ENCODE measurements around the gene PRKCA. TPM values are rescaled to one million over a fixed set of nuclear protein-coding genes. Genes with fewer than 3 reads are reported as not detected.
A peak's percentile ranks its signal among the peaks of the same experiment; 100 is the strongest.

The PRKCA gene
- total and polyA plus RNA-seq, 4 donors: 3.0 to 14.1 (median 5.4) TPM

GRCh38 chr17:66373079-66373478 is 70.7 kb downstream of the PRKCA start:
- H3K9ac ChIP-seq (ENCODE audit: low read depth in 1 of 2, low read length in 2 of 2): no peak overlapping the region
- no peaks in the 10 kb centered on the region for H3K9me3 ChIP-seq (ENCODE audit: control insufficient read depth in 4 of 4, low read length in 3 of 4)
- TF ChIP-seq FOXA1 (IDR thresholded peaks at IDR 0.05) (no peak), JUND (IDR thresholded peaks at IDR 0.05) (no peak), HNF4A (conservative IDR thresholded peaks at IDR 0.05) (no peak), HNF4G (IDR thresholded peaks at IDR 0.05) (no peak), EGR1 (IDR thresholded peaks at IDR 0.05; ENCODE audit: low read depth in 2 of 2) (no peak)
- H3K36me3 ChIP-seq (ENCODE audit: control insufficient read depth in 4 of 4, insufficient read depth in 3 of 4, low read depth in 1 of 4, low read length in 3 of 4): no peaks in the 10 kb centered on the region
- no peak overlapping the region for H3K4me3 ChIP-seq (ENCODE audit: low read depth in 1 of 3, low read length in 3 of 3)
- DNase-seq (ENCODE audit: low spot score): no peak
- H3K27ac ChIP-seq (ENCODE audit: low read depth in 1 of 2, low read length in 2 of 2): no peak overlapping the region
- 95% methylated on average over 3 of the region's 3 CpGs for WGBS
- no peaks in the 10 kb centered on the region for H3K27me3 ChIP-seq (ENCODE audit: control insufficient read depth in 4 of 4, insufficient read depth in 4 of 4, low read length in 3 of 4)
- H3K4me1 ChIP-seq (ENCODE audit: control insufficient read depth in 4 of 4, insufficient read depth in 4 of 4, low read length in 3 of 4): peaks cover 0 to 10% (median 4%) of the 10 kb centered on the region in 4 donors

GRCh38 chr17:66373944-66374817 is 71.8 kb downstream of the PRKCA start:
- TF ChIP-seq RAD21 (IDR thresholded peaks at IDR 0.05): peak in 1 of 2 donors; percentile 3
- TF ChIP-seq, protein P1, sequence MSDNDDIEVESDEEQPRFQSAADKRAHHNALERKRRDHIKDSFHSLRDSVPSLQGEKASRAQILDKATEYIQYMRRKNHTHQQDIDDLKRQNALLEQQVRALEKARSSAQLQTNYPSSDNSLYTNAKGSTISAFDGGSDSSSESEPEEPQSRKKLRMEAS (IDR thresholded peaks at IDR 0.05): no peak
- WGBS: 76% methylated on average over 18 of the region's 18 CpGs
- DNase-seq (ENCODE audit: low spot score): no peak
- H3K9me3 ChIP-seq (ENCODE audit: control insufficient read depth in 4 of 4, low read length in 3 of 4): no peaks in the 10 kb centered on the region
- H3K4me3 ChIP-seq (ENCODE audit: low read depth in 1 of 3, low read length in 3 of 3): no peak overlapping the region
- H3K36me3 ChIP-seq (ENCODE audit: control insufficient read depth in 4 of 4, insufficient read depth in 3 of 4, low read depth in 1 of 4, low read length in 3 of 4): no peaks in the 10 kb centered on the region
- no peak overlapping the region for H3K9ac ChIP-seq (ENCODE audit: low read depth in 1 of 2, low read length in 2 of 2)
- no peak overlapping the region for H3K27ac ChIP-seq (ENCODE audit: low read depth in 1 of 2, low read length in 2 of 2)
- H3K4me1 ChIP-seq (ENCODE audit: control insufficient read depth in 4 of 4, insufficient read depth in 4 of 4, low read length in 3 of 4): peaks cover 0 to 10% (median 4%) of the 10 kb centered on the region in 4 donors
- H3K27me3 ChIP-seq (ENCODE audit: control insufficient read depth in 4 of 4, insufficient read depth in 4 of 4, low read length in 3 of 4): no peaks in the 10 kb centered on the region

- Histone ChIP-seq H3K36me3 (ENCODE audit: control insufficient read depth in 4 of 4, insufficient read depth in 3 of 4, low read depth in 1 of 4, low read length in 3 of 4) (no peaks in the 10 kb centered on the region), H3K9me3 (ENCODE audit: control insufficient read depth in 4 of 4, low read length in 3 of 4) (no peaks in the 10 kb centered on the region), H3K4me3 (ENCODE audit: low read depth in 1 of 3, low read length in 3 of 3) (no peak overlapping the region), H3K9ac (ENCODE audit: low read depth in 1 of 2, low read length in 2 of 2) (no peak overlapping the region), H3K27me3 (ENCODE audit: control insufficient read depth in 4 of 4, insufficient read depth in 4 of 4, low read length in 3 of 4) (no peaks in the 10 kb centered on the region), H3K4me1 (ENCODE audit: control insufficient read depth in 4 of 4, insufficient read depth in 4 of 4, low read length in 3 of 4) (peaks cover 0 to 3% (median 1%) of the 10 kb centered on the region in 4 donors), H3K27ac (ENCODE audit: low read depth in 1 of 2, low read length in 2 of 2) (no peak overlapping the region)
- no peak for TF ChIP-seq EGR1 (IDR thresholded peaks at IDR 0.05; ENCODE audit: low read depth in 2 of 2)
- no peak for TF ChIP-seq HNF4G (IDR thresholded peaks at IDR 0.05)
- no peak for TF ChIP-seq GABPA (IDR thresholded peaks at IDR 0.05 in 1 of 2, conservative IDR thresholded peaks at IDR 0.05 in 1 of 2)
- TF ChIP-seq FOXA1 (IDR thresholded peaks at IDR 0.05): no peak
- TF ChIP-seq SP1 (IDR thresholded peaks at IDR 0.05): no peak
- no peak for TF ChIP-seq TAF1 (conservative IDR thresholded peaks at IDR 0.05)
- no peak for TF ChIP-seq JUND (IDR thresholded peaks at IDR 0.05)
- DNase-seq (ENCODE audit: low spot score): no peak
- WGBS: 87% methylated on average over 8 of the region's 8 CpGs
These were observed 72.7 kb downstream of the PRKCA start for GRCh38 chr17:66375121-66375520.

DNA sequence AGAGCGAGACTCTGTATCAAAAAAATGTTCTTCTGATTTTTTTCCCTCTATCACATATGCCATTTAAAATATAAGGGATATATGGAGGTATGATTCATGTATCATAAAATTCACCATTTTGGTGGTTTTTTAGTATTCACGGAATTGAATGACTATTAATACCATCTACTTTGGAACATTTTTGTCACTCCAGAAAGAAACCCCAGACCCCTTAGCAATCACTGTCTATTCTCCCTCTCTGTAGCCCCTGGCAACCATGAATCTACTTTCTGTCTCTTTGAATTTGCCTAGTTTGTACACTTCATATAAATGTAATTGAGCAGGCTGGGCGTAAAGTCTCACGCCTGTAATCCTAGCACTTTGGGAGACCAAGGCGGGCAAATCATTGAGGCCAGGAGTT is 75.9 kb downstream of the PRKCA start:
- TF ChIP-seq EGR1 (IDR thresholded peaks at IDR 0.05; ENCODE audit: low read depth in 2 of 2) (no peak), HNF4A (conservative IDR thresholded peaks at IDR 0.05) (no peak), NR2F2 (IDR thresholded peaks at IDR 0.05) (no peak)

More for the DNA sequence above, 75.9 kb downstream of the PRKCA start:
- Histone ChIP-seq H3K4me1 (ENCODE audit: control insufficient read depth in 4 of 4, insufficient read depth in 4 of 4, low read length in 3 of 4) (peaks cover 0 to 3% (median 0%) of the 10 kb centered on the region in 4 donors), H3K27ac (ENCODE audit: low read depth in 1 of 2, low read length in 2 of 2) (no peak overlapping the region), H3K36me3 (ENCODE audit: control insufficient read depth in 4 of 4, insufficient read depth in 3 of 4, low read depth in 1 of 4, low read length in 3 of 4) (no peaks in the 10 kb centered on the region), H3K9ac (ENCODE audit: low read depth in 1 of 2, low read length in 2 of 2) (no peak overlapping the region), H3K4me3 (ENCODE audit: low read depth in 1 of 3, low read length in 3 of 3) (no peak overlapping the region), H3K9me3 (ENCODE audit: control insufficient read depth in 4 of 4, low read length in 3 of 4) (no peaks in the 10 kb centered on the region), H3K27me3 (ENCODE audit: control insufficient read depth in 4 of 4, insufficient read depth in 4 of 4, low read length in 3 of 4) (no peaks in the 10 kb centered on the region)
- no peak for DNase-seq (ENCODE audit: low spot score)
- WGBS: 96% methylated on average over 5 of the region's 5 CpGs

Data from liver (tissue), 9 donors.